Stimulated activated CD4-positive, alpha-beta T cell treated with anti-CD3 and anti-CD28 coated beads, Interleukin-12 subunit alpha, Interleukin-12 subunit beta, amount 100 ng/mL, for 48 hours (primary cell): ENCODE data around the gene WIPF1.
"Not testable (repeated sequence)": the region's sequence is repeated elsewhere in the genome, so short reads cannot be mapped to it uniquely, and the experiment has no call there.

Source experiments
- DNase-seq, 3 donors: peaks; one replicate each; pipeline ENCODE4 v3.0.0-alpha.2; 2020; ENCODE audit warnings: low read depth in 2 of 3, low spot score in 1 of 3

WIPF1 gene

GRCh38 chr2:174573621-174574081, 24.0 kb downstream of the WIPF1 start:
- DNase-seq, result no peak

- no peak for DNase-seq
These were observed 25.0 kb downstream of the WIPF1 start for GRCh38 chr2:174572556-174572955.

- no peak for DNase-seq
These were observed 25.8 kb downstream of the WIPF1 start for GRCh38 chr2:174571669-174572323.

GRCh38 chr2:174570318-174570958, 27.2 kb downstream of the WIPF1 start:
- no peak for DNase-seq

GRCh38 chr2:174569678-174570077, 27.9 kb downstream of the WIPF1 start:
- no peak for DNase-seq

- no peak for DNase-seq
These were observed 29.2 kb downstream of the WIPF1 start for GRCh38 chr2:174568425-174568824.

- no peak for DNase-seq
These were observed 30.7 kb downstream of the WIPF1 start for GRCh38 chr2:174566871-174567270.

GRCh38 chr2:174563530-174564282, 33.9 kb downstream of the WIPF1 start:
- no peak for DNase-seq

GRCh38 chr2:174561972-174562370, 35.6 kb downstream of the WIPF1 start:
- no peak for DNase-seq

- DNase-seq, result no peak
These were observed 36.2 kb downstream of the WIPF1 start for GRCh38 chr2:174561283-174561971.

- no peak for DNase-seq
These were observed 36.9 kb downstream of the WIPF1 start for GRCh38 chr2:174560737-174561136.

- no peak for DNase-seq
These were observed 41.6 kb downstream of the WIPF1 start for GRCh38 chr2:174555998-174556397.

- DNase-seq, result no peak
These were observed 43.0 kb downstream of the WIPF1 start for GRCh38 chr2:174554529-174555150.

- no peak for DNase-seq
These were observed 43.7 kb downstream of the WIPF1 start for GRCh38 chr2:174553811-174554493.

GRCh38 chr2:174552880-174553279, 44.7 kb downstream of the WIPF1 start:
- no peak for DNase-seq

GRCh38 chr2:174551697-174552096, 45.9 kb downstream of the WIPF1 start:
- DNase-seq, result no peak

- not testable (repeated sequence) for DNase-seq
These were observed 49.0 kb downstream of the WIPF1 start for GRCh38 chr2:174548646-174549045.

- DNase-seq, result not testable (repeated sequence)
These were observed 49.6 kb downstream of the WIPF1 start for GRCh38 chr2:174548021-174548420.

GRCh38 chr2:174546519-174547506, 50.8 kb downstream of the WIPF1 start:
- DNase-seq, result peak in 1 of 3 donors; percentile 18
